Mesodermal cell (in vitro differentiated cells): ENCODE data around the gene SMARCC1.

Source experiments
- H3K27ac ChIP-seq: 2 replicates; pipeline ENCODE4 v1.7.0; 2013; ENCODE audit warnings: mild to moderate bottlenecking, low read depth, low read length, moderate library complexity; ENCODE audit not compliant: severe bottlenecking
- H3K36me3 ChIP-seq: 2 replicates; pipeline ENCODE4 v1.7.1; 2013; ENCODE audit warnings: mild to moderate bottlenecking, low read length, moderate library complexity; ENCODE audit not compliant: control insufficient read depth, insufficient read depth
- H3K4me1 ChIP-seq: one replicate; pipeline ENCODE4 v1.7.1; 2013; ENCODE audit warnings: mild to moderate bottlenecking, low read length; ENCODE audit not compliant: insufficient read depth, control insufficient read depth, poor library complexity, severe bottlenecking
- H3K4me3 ChIP-seq: 2 replicates; pipeline ENCODE4 v1.7.0; 2013; ENCODE audit warnings: low read length, control low read depth, mild to moderate bottlenecking; ENCODE audit not compliant: insufficient read depth, poor library complexity, severe bottlenecking; ENCODE audit errors: extremely low read depth
- H3K9me3 ChIP-seq: 2 replicates; pipeline ENCODE4 v1.7.1; 2013; ENCODE audit warnings: mild to moderate bottlenecking, low read length, moderate library complexity; ENCODE audit not compliant: control insufficient read depth
- WGBS, 2 experiments: methylation state at CpG; one replicate each; pipeline ENCODE4 v1.1.5; 2013; ENCODE audit warnings: missing lambda C conversion rate in 2 of 2; ENCODE audit not compliant: insufficient coverage in 2 of 2; 5-methylcytosine and 5-hydroxymethylcytosine counted together

The SMARCC1 gene

DNA sequence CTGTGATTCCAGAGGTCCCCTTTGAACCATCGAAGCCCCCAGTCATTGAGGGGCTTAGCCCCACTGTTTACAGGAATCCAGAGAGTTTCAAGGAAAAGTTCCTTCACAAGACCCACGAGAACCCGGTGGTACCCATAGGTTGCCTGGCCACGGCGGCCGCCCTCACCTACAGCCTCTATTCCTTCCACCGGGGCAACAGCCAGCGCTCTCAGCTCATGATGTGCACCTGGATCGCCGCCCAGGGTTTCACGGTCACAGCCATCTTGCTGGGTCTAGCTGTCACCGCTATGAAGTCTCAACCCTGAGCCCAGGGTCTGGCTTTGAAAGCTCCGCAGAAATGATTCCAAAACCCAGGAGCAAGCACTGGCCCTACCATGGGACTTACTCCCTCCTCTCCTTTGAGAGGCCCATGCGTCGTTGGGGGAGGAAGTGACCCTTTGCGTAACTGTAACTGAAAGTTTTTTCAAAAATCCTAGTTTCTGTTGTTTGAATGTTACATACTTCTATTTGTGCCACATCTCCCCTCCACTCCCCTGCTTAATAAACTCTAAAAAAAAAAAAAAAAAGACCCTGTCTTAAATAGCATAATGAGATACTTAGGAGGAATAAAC, 118.0 kb downstream of the SMARCC1 start:
- Histone ChIP-seq H3K36me3 (peaks cover 79% of the 10 kb centered on the region), H3K27ac (no peak overlapping the region), H3K4me3 (no peak overlapping the region), H3K9me3 (peaks cover 7% of the 10 kb centered on the region), H3K4me1 (no peaks in the 10 kb centered on the region)
- 94 to 97% methylated on average over 11 to 15 of the region's 16 CpGs for WGBS, 2 experiments

DNA sequence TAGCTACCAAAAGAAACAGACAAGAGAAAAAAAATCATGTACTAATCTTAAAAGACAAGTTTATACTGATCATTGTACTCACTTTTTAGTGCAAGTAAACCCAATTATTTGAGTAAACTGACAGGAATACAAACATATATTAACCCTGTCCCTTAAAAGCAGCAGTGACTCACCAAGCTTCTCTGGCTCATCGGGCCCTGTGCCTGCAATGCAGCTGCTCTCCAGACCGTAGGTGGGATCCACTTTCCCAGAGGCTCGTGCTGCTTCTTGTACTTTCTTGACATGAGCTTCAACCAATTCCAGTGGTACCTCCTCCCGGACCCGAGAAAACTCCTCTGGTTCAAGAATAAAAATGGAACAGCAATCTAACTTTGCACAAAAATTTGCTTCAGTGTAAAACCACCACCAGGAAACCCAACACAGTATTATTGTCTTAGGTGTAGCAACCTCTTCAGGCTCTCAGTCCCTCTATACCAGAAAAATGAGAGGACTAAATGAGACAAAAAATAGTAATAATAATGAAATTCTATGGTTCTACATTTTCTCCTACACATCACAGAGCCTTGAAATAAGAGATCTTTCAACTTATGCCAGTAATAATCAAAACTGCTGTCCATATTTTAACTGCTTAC, 120.5 kb downstream of the SMARCC1 start:
- Histone ChIP-seq H3K27ac (peak overlapping the region; percentile 36), H3K36me3 (peaks cover 79% of the 10 kb centered on the region), H3K4me3 (no peak overlapping the region), H3K4me1 (no peaks in the 10 kb centered on the region), H3K9me3 (peaks cover 12% of the 10 kb centered on the region)
- 92 to 96% methylated on average over 3 to 5 of the region's 5 CpGs for WGBS, 2 experiments

DNA sequence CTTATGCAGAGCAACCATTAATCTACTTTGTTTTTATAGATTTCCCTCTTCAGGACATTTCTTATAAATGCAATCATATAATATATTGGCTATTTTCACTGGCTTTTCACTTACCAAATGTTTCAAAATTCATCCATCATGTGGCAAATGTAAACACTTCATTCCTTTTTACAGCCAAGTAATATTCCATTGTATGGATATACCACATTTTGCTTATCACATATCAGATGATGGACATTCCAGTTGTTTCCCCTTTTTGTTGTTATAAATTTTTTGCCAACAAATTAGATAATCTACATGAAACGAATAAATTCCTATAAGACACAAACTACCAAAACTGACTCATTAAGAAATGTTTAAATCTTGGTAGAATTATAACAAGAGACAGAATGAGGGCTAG, 123.2 kb downstream of the SMARCC1 start:
- Histone ChIP-seq H3K9me3 (peaks cover 12% of the 10 kb centered on the region), H3K4me1 (no peaks in the 10 kb centered on the region), H3K4me3 (no peak overlapping the region), H3K36me3 (peaks cover 82% of the 10 kb centered on the region), H3K27ac (no peak overlapping the region)
- WGBS, 2 experiments: no CpG with 5 or more reads among the region's 1 CpG

DNA sequence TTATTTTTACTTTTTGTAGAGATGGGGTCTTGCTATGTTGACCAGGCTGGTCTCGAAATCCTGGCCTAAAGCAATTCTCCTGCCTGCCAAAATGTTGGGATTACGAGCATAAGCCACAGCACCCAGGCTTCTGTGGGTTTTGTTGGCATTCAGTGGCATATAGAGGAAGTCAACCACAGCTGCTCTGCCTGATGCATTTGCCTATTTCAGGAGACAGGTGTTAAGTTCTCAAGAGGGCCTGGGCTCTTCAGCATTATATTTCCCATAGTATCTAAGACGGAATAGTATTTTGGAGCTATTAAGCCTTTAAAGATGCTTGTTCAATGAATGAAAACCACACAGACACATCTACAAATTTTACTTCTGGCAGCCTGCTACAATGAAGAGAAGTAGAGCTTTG, 129.6 kb downstream of the SMARCC1 start:
- H3K36me3 ChIP-seq: peaks cover 77% of the 10 kb centered on the region
- no peaks in the 10 kb centered on the region for H3K4me1 ChIP-seq
- no peaks in the 10 kb centered on the region for H3K9me3 ChIP-seq
- WGBS, 2 experiments: 80 to 100% methylated on average over 2 of the region's 3 CpGs
- H3K4me3 ChIP-seq: no peak overlapping the region
- H3K27ac ChIP-seq: no peak overlapping the region

DNA sequence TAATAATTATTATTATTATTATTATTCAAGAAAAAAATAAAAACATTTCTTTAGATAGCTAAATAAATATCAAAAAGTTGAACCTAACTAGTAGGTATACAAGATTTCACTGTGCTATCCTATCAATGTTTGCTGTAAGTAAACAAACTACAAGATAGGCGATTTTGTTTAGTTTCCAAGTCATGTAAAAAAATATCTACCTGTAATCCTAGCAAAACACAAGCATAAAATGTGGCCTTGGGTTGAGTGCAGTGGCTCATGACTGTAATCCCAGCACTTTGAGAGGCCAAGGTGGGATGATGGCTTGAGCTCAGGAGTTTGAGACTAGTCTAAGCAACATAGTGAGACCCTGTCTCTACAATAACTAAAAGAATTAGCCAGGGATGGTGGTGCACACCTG, 131.4 kb downstream of the SMARCC1 start:
- H3K27ac ChIP-seq: no peak overlapping the region
- H3K4me1 ChIP-seq: peaks cover 2% of the 10 kb centered on the region
- H3K9me3 ChIP-seq: no peaks in the 10 kb centered on the region
- H3K36me3 ChIP-seq: peaks cover 79% of the 10 kb centered on the region
- no CpG with 5 or more reads among the region's 1 CpG for WGBS, 2 experiments
- no peak overlapping the region for H3K4me3 ChIP-seq

DNA sequence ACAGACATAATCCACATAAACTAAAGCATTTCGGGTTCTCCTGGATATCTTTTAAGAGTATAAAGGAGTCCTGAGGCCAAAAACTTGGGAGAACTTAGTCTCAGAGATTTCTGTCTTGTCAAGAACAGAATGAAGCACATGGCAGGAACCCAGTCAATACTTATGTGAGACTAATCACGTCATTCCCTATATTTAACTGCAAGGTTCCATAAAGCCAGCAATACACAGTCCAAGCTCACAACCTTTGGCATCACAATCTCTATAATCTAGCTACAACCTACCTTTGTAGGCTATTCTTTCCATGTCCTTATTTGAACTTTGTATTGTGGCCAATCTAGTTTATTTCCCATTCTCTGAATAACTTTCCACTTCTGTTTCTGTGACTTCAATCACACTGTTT, 134.1 kb downstream of the SMARCC1 start:
- WGBS, 2 experiments: 78 to 100% methylated on average over 1 of the region's 2 CpGs
- Histone ChIP-seq H3K36me3 (peaks cover 82% of the 10 kb centered on the region), H3K27ac (no peak overlapping the region), H3K4me1 (peaks cover 2% of the 10 kb centered on the region), H3K4me3 (no peak overlapping the region), H3K9me3 (no peaks in the 10 kb centered on the region)

DNA sequence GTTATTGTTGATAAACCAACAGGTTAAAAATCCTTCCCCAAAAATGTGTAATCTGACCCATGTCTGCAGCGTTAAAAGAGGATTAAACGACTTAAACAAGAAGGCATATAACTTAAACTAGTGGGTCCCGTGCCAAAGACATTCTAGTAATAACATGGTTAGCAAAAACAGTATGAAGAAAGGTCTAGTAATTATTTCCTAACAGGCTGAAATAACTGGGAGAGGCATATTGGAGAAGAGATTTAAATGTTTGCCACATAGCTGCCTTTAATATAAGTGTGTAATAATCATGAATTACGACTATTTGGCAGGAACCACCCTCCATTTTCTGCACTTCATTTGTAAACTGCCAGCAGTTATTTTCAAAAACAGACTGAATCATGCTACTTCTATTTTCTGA, 135.3 kb downstream of the SMARCC1 start:
- Histone ChIP-seq H3K36me3 (peaks cover 79% of the 10 kb centered on the region), H3K9me3 (no peaks in the 10 kb centered on the region), H3K4me1 (peaks cover 2% of the 10 kb centered on the region), H3K27ac (no peak overlapping the region), H3K4me3 (no peak overlapping the region)
- WGBS, 2 experiments: 100% methylated on average over 2 to 3 of the region's 4 CpGs

DNA sequence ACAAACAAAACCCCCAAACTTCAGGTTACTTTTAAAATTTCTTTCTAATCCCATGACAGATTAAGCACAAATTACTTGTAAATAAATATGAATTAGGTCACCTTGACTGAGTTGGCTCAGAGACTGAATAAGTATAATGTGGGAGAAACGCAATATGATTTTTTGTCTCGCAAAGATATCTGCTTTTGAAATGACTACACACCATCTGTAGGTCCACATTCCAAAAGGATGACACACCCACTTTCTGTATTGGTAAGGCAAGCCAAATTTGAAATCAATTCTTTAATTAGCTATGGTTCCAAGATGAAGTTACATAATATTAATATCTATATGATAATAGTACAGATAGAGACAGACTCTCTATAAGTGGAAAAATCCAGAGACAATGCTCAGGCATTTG, 136.1 kb downstream of the SMARCC1 start:
- WGBS, 2 experiments: no CpG with 5 or more reads among the region's 2 CpGs
- Histone ChIP-seq H3K36me3 (peaks cover 77% of the 10 kb centered on the region), H3K4me1 (peaks cover 2% of the 10 kb centered on the region), H3K4me3 (no peak overlapping the region), H3K27ac (no peak overlapping the region), H3K9me3 (no peaks in the 10 kb centered on the region)

DNA sequence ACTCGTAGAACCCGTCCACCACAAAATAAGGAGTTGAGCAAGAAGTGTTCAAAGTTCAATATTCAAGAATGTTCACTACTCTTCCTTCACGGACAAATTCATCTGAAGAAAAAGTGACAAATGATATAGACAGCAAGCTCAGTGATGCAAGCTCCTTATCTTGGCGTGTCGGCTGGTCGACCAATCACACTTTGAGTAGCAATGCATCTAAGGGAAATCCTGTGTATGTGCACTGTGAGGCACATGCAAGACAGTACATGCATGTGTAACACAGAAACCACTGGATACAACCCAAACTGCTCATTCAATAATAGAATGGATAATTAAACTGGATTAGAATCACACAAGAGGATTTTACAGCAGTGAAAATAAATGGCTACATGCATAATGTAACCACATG, 138.6 kb downstream of the SMARCC1 start:
- Histone ChIP-seq H3K36me3 (peaks cover 80% of the 10 kb centered on the region), H3K27ac (no peak overlapping the region), H3K4me1 (peaks cover 2% of the 10 kb centered on the region), H3K4me3 (no peak overlapping the region), H3K9me3 (no peaks in the 10 kb centered on the region)
- 91% methylated on average over 4 of the region's 6 CpGs; no CpG with 5 or more reads in 1 of the 2 experiments for WGBS, 2 experiments

DNA sequence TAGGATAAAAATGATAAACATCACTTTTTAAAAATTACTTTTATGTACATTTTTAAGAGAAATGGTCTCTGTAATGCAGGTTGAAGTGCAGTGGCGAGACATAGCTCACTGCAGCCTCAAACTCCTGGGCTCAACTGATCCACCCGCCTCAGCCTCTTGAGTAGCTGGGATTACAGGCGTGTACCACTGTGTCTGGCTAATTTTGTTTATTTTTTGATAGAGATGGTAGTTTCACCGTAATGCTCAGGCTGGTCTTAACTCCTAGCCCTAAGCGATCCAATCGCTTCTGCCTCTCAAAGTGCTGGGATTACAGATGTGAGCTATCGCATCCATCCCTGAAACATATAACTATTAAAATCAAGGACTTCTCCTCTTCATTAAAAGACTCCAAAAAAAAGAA, 140.0 kb downstream of the SMARCC1 start:
- H3K4me3 ChIP-seq: no peak overlapping the region
- WGBS, 2 experiments: 94 to 100% methylated on average over 2 to 3 of the region's 7 CpGs
- no peaks in the 10 kb centered on the region for H3K9me3 ChIP-seq
- no peak overlapping the region for H3K27ac ChIP-seq
- peaks cover 80% of the 10 kb centered on the region for H3K36me3 ChIP-seq
- H3K4me1 ChIP-seq: peaks cover 2% of the 10 kb centered on the region

DNA sequence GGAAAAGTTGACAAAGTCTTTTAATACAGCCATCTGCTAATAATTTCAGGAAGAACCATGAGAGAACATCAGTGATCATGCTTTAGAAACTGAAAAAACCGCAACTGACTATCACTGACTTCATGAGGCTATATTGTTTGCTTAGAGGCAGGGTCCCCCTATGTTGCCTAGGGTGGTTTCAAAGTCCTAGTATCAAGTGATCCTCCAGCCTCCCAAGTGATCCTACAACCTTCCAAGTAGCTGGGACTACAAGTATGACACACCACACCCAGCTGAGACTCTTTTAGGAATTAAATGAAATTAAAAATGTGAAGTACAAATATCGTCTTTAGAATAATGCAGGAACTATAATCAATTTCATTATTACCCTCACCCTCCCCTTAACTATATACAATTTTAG, 144.8 kb downstream of the SMARCC1 start:
- H3K36me3 ChIP-seq: peaks cover 84% of the 10 kb centered on the region
- H3K4me3 ChIP-seq: no peak overlapping the region
- no peaks in the 10 kb centered on the region for H3K4me1 ChIP-seq
- WGBS, 2 experiments: 100% methylated on average over 1 of the region's 2 CpGs
- H3K9me3 ChIP-seq: no peaks in the 10 kb centered on the region
- H3K27ac ChIP-seq: no peak overlapping the region
